HCT116 (cell line): ENCODE measurements around the gene CUBN. TPM values are rescaled to one million over a fixed set of nuclear protein-coding genes. Genes with fewer than 3 reads are reported as not detected.

Source experiments
- ATAC-seq: fragments of 200-7000 bp; cut with Tn5 transposase; 2 replicates; pipeline ENCODE4 v1.9.1; 2020; ENCODE audit warnings: mild to moderate bottlenecking, moderate library complexity
- BruUV-seq: library from RNA; stranded (reverse); fragments of 400-500 nt; replicated peaks from 2 replicates; lab custom pipeline; 2021; lab: Mats Ljungman, UMichigan
- CTCF ChIA-PET: fragments of 300-600 bp; sonication (Branson Sonifier 250); formaldehyde crosslinking; loops from one replicate; lab custom pipeline; 2021; ENCODE audit warnings: antibody characterized with exemption; lab: Charles Lee
- POLR2A ChIA-PET: fragments of 300-600, 350-600 bp; sonication (Branson Sonifier 250); formaldehyde crosslinking; loops from one replicate; lab custom pipeline; 2021; ENCODE audit warnings: antibody characterized with exemption; lab: Charles Lee
- RAD21 ChIA-PET, 2 experiments: fragments of 300-600 bp; sonication (Branson Sonifier 250); formaldehyde crosslinking; loops; one replicate each; lab custom pipeline; 2023; ENCODE audit warnings: low total read pairs in 2 of 2; ENCODE audit not compliant: uncharacterized antibody in 2 of 2, unreplicated experiment in 2 of 2, low non-redundant PET in 1 of 2; lab: Charles Lee
- DNase-seq: peaks from one replicate; pipeline ENCODE4 v3.0.0-alpha.2; 2010; ENCODE audit warnings: low read depth, low spot score
- H2AFZ ChIP-seq: fragments of 200-600 bp; shearing (Covaris generic), sonication (generic); 2 replicates; pipeline ENCODE4 v1.6.1; 2017; ENCODE audit warnings: low read depth, mixed run types, mixed read lengths, antibody characterized with exemption, low read length; ENCODE audit not compliant: poor library complexity, severe bottlenecking
- H3K27ac ChIP-seq: 2 replicates; pipeline ENCODE4 v1.5.1; 2012; ENCODE audit warnings: low read depth, low read length
- H3K27me3 ChIP-seq: fragments of 200-600 bp; sonication (generic); 2 replicates; pipeline ENCODE4 v1.6.1; 2016; ENCODE audit warnings: mixed run types, low read length, mixed read lengths; ENCODE audit not compliant: insufficient read depth
- H3K36me3 ChIP-seq, 2 experiments: fragments of 200-500 bp in 1 of 2; fragments of 200-600 bp in 1 of 2; sonication (Bioruptor generic) in 1 of 2; sonication (generic) in 1 of 2; 2 replicates each; pipeline versions ENCODE4 v1.5.1 to v1.6.1; 2014 to 2016; ENCODE audit warnings: low read length in 2 of 2, inconsistent platforms in 1 of 2, mixed read lengths in 1 of 2, mixed run types in 1 of 2; ENCODE audit not compliant: insufficient read depth in 2 of 2, control insufficient read depth in 1 of 2
- H3K4me1 ChIP-seq, 2 experiments: fragments of 200-600 bp in 1 of 2; sonication (generic) in 1 of 2; 2 replicates each; pipeline versions ENCODE4 v1.5.1 to v1.6.1; 2012 to 2017; ENCODE audit warnings: low read length in 2 of 2, inconsistent platforms in 1 of 2, mild to moderate bottlenecking in 1 of 2, mixed read lengths in 1 of 2, mixed run types in 1 of 2, moderate library complexity in 1 of 2; ENCODE audit not compliant: insufficient read depth in 2 of 2, control insufficient read depth in 1 of 2
- H3K4me2 ChIP-seq: fragments of 200-600 bp; sonication (generic); 2 replicates; pipeline ENCODE4 v1.6.1; 2017; ENCODE audit warnings: mixed run types, low read length, mixed read lengths
- H3K4me3 ChIP-seq, 2 experiments: fragments of 200-600 bp in 1 of 2; sonication (generic) in 1 of 2; replicated peaks in 1 of 2; 2 replicates each; pipeline ENCODE4 v1.5.1; 2011 to 2016; ENCODE audit warnings: low read length in 2 of 2, control low read depth in 1 of 2, low read depth in 1 of 2, mild to moderate bottlenecking in 1 of 2, mixed read lengths in 1 of 2, mixed run types in 1 of 2
- H3K79me2 ChIP-seq: fragments of 200-600 bp; sonication (generic); 2 replicates; pipeline ENCODE4 v1.6.1; 2017; ENCODE audit warnings: mild to moderate bottlenecking, mixed run types, low read length, moderate library complexity, mixed read lengths; ENCODE audit not compliant: insufficient read depth
- H3K9ac ChIP-seq: fragments of 200-600 bp; sonication (generic); 2 replicates; pipeline ENCODE4 v1.6.1; 2016; ENCODE audit warnings: low read length, mixed read lengths
- H3K9me2 ChIP-seq: fragments of 200-600 bp; sonication (generic), shearing (Covaris generic); 2 replicates; pipeline ENCODE4 v1.6.1; 2017; ENCODE audit warnings: mixed run types, mild to moderate bottlenecking, moderate library complexity; ENCODE audit not compliant: insufficient read depth
- H3K9me3 ChIP-seq, 2 experiments: fragments of 200-500 bp in 1 of 2; fragments of 200-600 bp in 1 of 2; sonication (Bioruptor generic) in 1 of 2; sonication (generic) in 1 of 2; 2 replicates each; pipeline ENCODE4 v1.6.1; 2014 to 2017; ENCODE audit warnings: low read length in 2 of 2, mixed read lengths in 2 of 2, inconsistent platforms in 1 of 2, low read depth in 1 of 2, mild to moderate bottlenecking in 1 of 2, mixed run types in 1 of 2, moderate library complexity in 1 of 2; ENCODE audit not compliant: control insufficient read depth in 1 of 2, insufficient read depth in 1 of 2
- H4K20me1 ChIP-seq: fragments of 200-600 bp; sonication (generic), shearing (Covaris generic); 2 replicates; pipeline ENCODE4 v1.6.1; 2017; ENCODE audit warnings: mixed run types, mild to moderate bottlenecking, moderate library complexity; ENCODE audit not compliant: insufficient read depth
- CBX3 ChIP-seq: IDR thresholded peaks from 2 replicates; pipeline ENCODE4 v1.6.1; 2012; ENCODE audit warnings: low read depth
- EZH2phosphoT487 ChIP-seq: fragments of 200-600 bp; IDR thresholded peaks from 2 replicates; pipeline ENCODE4 v1.6.1; 2018; ENCODE audit warnings: antibody characterized with exemption, borderline replicate concordance
- FOSL1 ChIP-seq: IDR thresholded peaks from 2 replicates; pipeline ENCODE4 v1.6.1; 2012; ENCODE audit warnings: low read depth
- POLR2AphosphoS5 ChIP-seq: IDR thresholded peaks from 2 replicates; pipeline ENCODE4 v1.6.1; 2011; ENCODE audit warnings: mild to moderate bottlenecking, low read depth, low read length, moderate library complexity
- SIN3A ChIP-seq: IDR thresholded peaks from 2 replicates; pipeline ENCODE4 v1.6.1; 2012; ENCODE audit warnings: low read depth
- SRF ChIP-seq: IDR thresholded peaks from 2 replicates; pipeline ENCODE4 v1.6.1; 2012; ENCODE audit warnings: low read depth
- YY1 ChIP-seq: IDR thresholded peaks from 2 replicates; pipeline ENCODE4 v1.6.1; 2011; ENCODE audit warnings: low read length, low read depth, moderate library complexity, mild to moderate bottlenecking; ENCODE audit not compliant: insufficient replicate concordance; ENCODE audit errors: extremely low read depth
- ZBTB33 ChIP-seq: IDR thresholded peaks from 2 replicates; pipeline ENCODE4 v1.6.1; 2011; ENCODE audit warnings: mild to moderate bottlenecking, low read length, moderate library complexity; ENCODE audit not compliant: insufficient replicate concordance; ENCODE audit errors: extremely low read depth
- ZFX ChIP-seq: fragments of 450-650 bp; IDR thresholded peaks from 2 replicates; pipeline ENCODE4 v1.6.1; 2017
- intact Hi-C: fragments of 100-400 bp; cut with micrococcal nuclease; formaldehyde crosslinking; loops from 2 replicates; pipeline ENCODE4 v1.10.0; 2022
- total RNA-seq: library from RNA; stranded (reverse); gene quantifications from one replicate; pipeline ENCODE4 v1.2.1, GENCODE V29; 2021; ENCODE audit not compliant: unreplicated experiment
- TF ChIP-seq, protein P1 (sequence below): IDR thresholded peaks from 2 replicates; pipeline ENCODE4 v1.6.1; 2012

Gene CUBN
- total RNA-seq, 1 experiment from 2014 or later, result 1.2 TPM

- Histone ChIP-seq H4K20me1 (no peaks in the 10 kb centered on the region), H3K4me3 (no peak overlapping the region), H3K9me2 (no peaks in the 10 kb centered on the region), H3K27me3 (no peaks in the 10 kb centered on the region), H3K27ac (no peak overlapping the region), H3K9ac (no peak overlapping the region), H2AFZ (no peak overlapping the region), H3K4me1 (no peaks in the 10 kb centered on the region), H3K79me2 (no peaks in the 10 kb centered on the region), H3K4me2 (no peak overlapping the region), H3K9me3 (no peaks in the 10 kb centered on the region), H3K36me3 (no peaks in the 10 kb centered on the region)
- DNase-seq (no peak), ATAC-seq (no peak)
- TF ChIP-seq EZH2phosphoT487, result no peak
- TF ChIP-seq CBX3, result no peak
- no peak for TF ChIP-seq POLR2AphosphoS5
- POLR2A ChIA-PET, result no interaction called here
- CTCF ChIA-PET, result no interaction called here
- intact Hi-C loops, result no loop called here
- BruUV-seq, result no TSS peak
- RAD21 ChIA-PET, result no interaction called here
Measured at GRCh38 chr10:16930540-16930939, 199.1 kb downstream of the CUBN start.

- ChIA-PET CTCF (no interaction called here), POLR2A (no interaction called here), RAD21 (no interaction called here)
- Histone ChIP-seq H3K27me3 (no peaks in the 10 kb centered on the region), H3K9me2 (no peaks in the 10 kb centered on the region), H3K27ac (no peak overlapping the region), H2AFZ (no peak overlapping the region), H3K79me2 (no peaks in the 10 kb centered on the region), H3K9ac (no peak overlapping the region), H3K9me3 (no peaks in the 10 kb centered on the region), H3K36me3 (no peaks in the 10 kb centered on the region), H3K4me2 (no peak overlapping the region), H3K4me3 (no peak overlapping the region), H4K20me1 (no peaks in the 10 kb centered on the region), H3K4me1 (no peaks in the 10 kb centered on the region)
- DNase-seq (no peak), ATAC-seq (no peak)
- no peak for TF ChIP-seq YY1
- TF ChIP-seq ZFX, result no peak
- TF ChIP-seq, protein P1, sequence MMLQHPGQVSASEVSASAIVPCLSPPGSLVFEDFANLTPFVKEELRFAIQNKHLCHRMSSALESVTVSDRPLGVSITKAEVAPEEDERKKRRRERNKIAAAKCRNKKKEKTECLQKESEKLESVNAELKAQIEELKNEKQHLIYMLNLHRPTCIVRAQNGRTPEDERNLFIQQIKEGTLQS, result no peak
- no peak for TF ChIP-seq FOSL1
- TF ChIP-seq SRF, result no peak
- no peak for TF ChIP-seq SIN3A
- no peak for TF ChIP-seq ZBTB33
- BruUV-seq, result no TSS peak
- intact Hi-C loops, result no loop called here
Measured at GRCh38 chr10:16929069-16929468, 200.5 kb downstream of the CUBN start.
